ENCODE results near the gene AHSG.

DNA sequence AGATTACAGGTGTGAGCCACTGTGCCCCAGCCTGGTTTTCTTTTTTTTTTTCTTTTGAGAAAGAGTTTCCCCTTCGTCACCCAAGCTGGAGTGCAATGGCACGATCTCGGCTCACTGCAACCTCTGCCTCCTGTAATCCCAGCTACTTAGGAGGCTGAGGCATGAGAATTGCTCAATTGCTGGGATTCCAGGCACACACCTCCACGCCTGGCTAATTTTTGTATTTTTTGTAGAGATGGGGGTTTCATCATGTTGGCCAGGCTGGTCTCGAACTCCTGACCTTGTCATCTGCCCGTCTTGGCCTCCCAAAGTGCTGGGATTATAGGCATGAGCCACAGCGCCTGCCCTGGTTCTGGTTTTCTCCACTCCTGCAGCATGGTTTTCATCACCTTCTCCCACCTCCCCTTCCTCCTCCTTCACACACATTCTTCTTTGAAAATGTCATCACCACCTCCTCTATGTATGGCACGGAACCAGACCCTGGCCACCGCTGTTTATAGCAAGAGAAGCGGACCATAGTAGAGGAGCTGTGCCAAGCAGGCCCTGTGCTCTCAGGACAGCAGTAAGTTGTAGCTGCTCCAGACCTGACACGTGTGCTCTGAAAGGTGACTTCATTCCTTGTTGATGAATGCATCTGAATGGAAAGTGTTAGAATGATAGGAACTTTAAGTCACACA lies 14.6 kb upstream of the AHSG start:
- TF ChIP-seq, protein P1, sequence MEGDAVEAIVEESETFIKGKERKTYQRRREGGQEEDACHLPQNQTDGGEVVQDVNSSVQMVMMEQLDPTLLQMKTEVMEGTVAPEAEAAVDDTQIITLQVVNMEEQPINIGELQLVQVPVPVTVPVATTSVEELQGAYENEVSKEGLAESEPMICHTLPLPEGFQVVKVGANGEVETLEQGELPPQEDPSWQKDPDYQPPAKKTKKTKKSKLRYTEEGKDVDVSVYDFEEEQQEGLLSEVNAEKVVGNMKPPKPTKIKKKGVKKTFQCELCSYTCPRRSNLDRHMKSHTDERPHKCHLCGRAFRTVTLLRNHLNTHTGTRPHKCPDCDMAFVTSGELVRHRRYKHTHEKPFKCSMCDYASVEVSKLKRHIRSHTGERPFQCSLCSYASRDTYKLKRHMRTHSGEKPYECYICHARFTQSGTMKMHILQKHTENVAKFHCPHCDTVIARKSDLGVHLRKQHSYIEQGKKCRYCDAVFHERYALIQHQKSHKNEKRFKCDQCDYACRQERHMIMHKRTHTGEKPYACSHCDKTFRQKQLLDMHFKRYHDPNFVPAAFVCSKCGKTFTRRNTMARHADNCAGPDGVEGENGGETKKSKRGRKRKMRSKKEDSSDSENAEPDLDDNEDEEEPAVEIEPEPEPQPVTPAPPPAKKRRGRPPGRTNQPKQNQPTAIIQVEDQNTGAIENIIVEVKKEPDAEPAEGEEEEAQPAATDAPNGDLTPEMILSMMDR (IDR thresholded peaks at IDR 0.05) = no peak
- no peak for TF ChIP-seq POLR2A (IDR thresholded peaks at IDR 0.05)
